ENCODE measurements around the gene LILRA2.
"Not testable (repeated sequence)": the region's sequence is repeated elsewhere in the genome, so short reads cannot be mapped to it uniquely, and the experiment has no call there.

LILRA2 gene

GRCh38 chr19:54608792-54609191 is 35.2 kb downstream of the LILRA2 start:
- no peak for DNase-seq (ENCODE audit: low read depth in 1 of 2, low spot score in 1 of 2)

- DNase-seq (ENCODE audit: low read depth in 1 of 2, low spot score in 1 of 2), result no peak
Measured at GRCh38 chr19:54609356-54609791, 35.8 kb downstream of the LILRA2 start.

GRCh38 chr19:54612428-54612827 is 38.8 kb downstream of the LILRA2 start:
- DNase-seq (ENCODE audit: low read depth in 1 of 2, low spot score in 1 of 2), result no peak

- no peak for DNase-seq (ENCODE audit: low read depth in 1 of 2, low spot score in 1 of 2)
Measured at GRCh38 chr19:54614726-54615125, 41.1 kb downstream of the LILRA2 start.

- DNase-seq (ENCODE audit: low read depth in 1 of 2, low spot score in 1 of 2), result no peak
Measured at GRCh38 chr19:54616057-54616456, 42.5 kb downstream of the LILRA2 start.

GRCh38 chr19:54616821-54617560 is 43.4 kb downstream of the LILRA2 start:
- no peak for DNase-seq (ENCODE audit: low read depth in 1 of 2, low spot score in 1 of 2)

GRCh38 chr19:54620464-54620863 is 46.9 kb downstream of the LILRA2 start:
- DNase-seq (ENCODE audit: low read depth in 1 of 2, low spot score in 1 of 2), result no peak

- DNase-seq (ENCODE audit: low read depth in 1 of 2, low spot score in 1 of 2), result no peak
Measured at GRCh38 chr19:54622431-54622830, 48.8 kb downstream of the LILRA2 start.

- DNase-seq (ENCODE audit: low read depth in 1 of 2, low spot score in 1 of 2), result not testable (repeated sequence)
Measured at GRCh38 chr19:54624234-54624633, 50.6 kb downstream of the LILRA2 start.

GRCh38 chr19:54624934-54625730 is 51.5 kb downstream of the LILRA2 start:
- not testable (repeated sequence) for DNase-seq (ENCODE audit: low read depth in 1 of 2, low spot score in 1 of 2)

GRCh38 chr19:54626757-54627156 is 53.2 kb downstream of the LILRA2 start:
- DNase-seq (ENCODE audit: low read depth in 1 of 2, low spot score in 1 of 2), result no peak

GRCh38 chr19:54627912-54628311 is 54.3 kb downstream of the LILRA2 start:
- not testable (repeated sequence) for DNase-seq (ENCODE audit: low read depth in 1 of 2, low spot score in 1 of 2)

GRCh38 chr19:54630262-54630661 is 56.7 kb downstream of the LILRA2 start, which contains the start of gene LILRB1:
Gene LILRB1 (plus strand): TSS chr19:54630484. CDS start chr19:54631074, 590 bp downstream.
- not testable (repeated sequence) for DNase-seq (ENCODE audit: low read depth in 1 of 2, low spot score in 1 of 2)

- no peak for DNase-seq (ENCODE audit: low read depth in 1 of 2, low spot score in 1 of 2)
Measured at GRCh38 chr19:54630782-54631181, 57.2 kb downstream of the LILRA2 start.

- not testable (repeated sequence) for DNase-seq (ENCODE audit: low read depth in 1 of 2, low spot score in 1 of 2)
Measured at GRCh38 chr19:54631489-54632337, 58.1 kb downstream of the LILRA2 start.

- not testable (repeated sequence) for DNase-seq (ENCODE audit: low read depth in 1 of 2, low spot score in 1 of 2)
Measured at GRCh38 chr19:54632517-54632916, 58.9 kb downstream of the LILRA2 start.

GRCh38 chr19:54633401-54633800 is 59.8 kb downstream of the LILRA2 start:
- DNase-seq (ENCODE audit: low read depth in 1 of 2, low spot score in 1 of 2), result no peak

GRCh38 chr19:54636081-54636480 is 62.5 kb downstream of the LILRA2 start:
- not testable (repeated sequence) for DNase-seq (ENCODE audit: low read depth in 1 of 2, low spot score in 1 of 2)

GRCh38 chr19:54638683-54639082 is 65.1 kb downstream of the LILRA2 start:
- no peak for DNase-seq (ENCODE audit: low read depth in 1 of 2, low spot score in 1 of 2)
